SIG-M5 treated with dmso at 0.1 percent for 504 hours (cell line): Measurements from ENCODE around the gene TUFT1.
"Not testable (repeated sequence)": the region's sequence is repeated elsewhere in the genome, so short reads cannot be mapped to it uniquely, and the experiment has no call there.

Experiments
- DNase-seq: peaks from one replicate; lab custom pipeline; 2025; ENCODE audit not compliant: unreplicated experiment; lab: John Stamatoyannopoulos, UW

The TUFT1 gene

DNA sequence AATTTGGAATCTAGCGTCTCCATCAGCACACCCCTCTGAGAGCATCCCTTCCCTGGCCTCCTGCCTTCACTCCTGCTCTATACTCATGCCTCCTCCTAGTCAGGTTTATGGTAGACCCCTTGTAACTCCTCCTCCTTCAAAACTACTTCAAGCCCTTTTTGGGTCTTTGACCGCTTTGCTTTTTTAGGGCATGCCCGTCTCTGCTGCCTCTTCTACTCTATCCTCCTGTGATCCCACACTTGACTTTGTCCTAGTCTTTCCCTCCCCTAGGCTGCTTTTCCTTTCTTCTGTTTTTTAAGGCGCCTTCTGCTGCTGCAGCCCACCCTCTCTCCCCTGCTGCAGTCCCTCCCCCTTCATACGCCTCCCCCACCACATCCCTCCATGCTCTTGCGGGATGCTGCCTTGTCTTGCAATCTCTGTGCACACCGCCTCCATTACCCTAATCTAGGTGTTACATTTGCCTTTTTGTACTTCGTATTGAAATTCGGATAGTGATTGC lies 73.2 kb downstream of the TUFT1 start:
- DNase-seq, result peak; percentile 30

DNA sequence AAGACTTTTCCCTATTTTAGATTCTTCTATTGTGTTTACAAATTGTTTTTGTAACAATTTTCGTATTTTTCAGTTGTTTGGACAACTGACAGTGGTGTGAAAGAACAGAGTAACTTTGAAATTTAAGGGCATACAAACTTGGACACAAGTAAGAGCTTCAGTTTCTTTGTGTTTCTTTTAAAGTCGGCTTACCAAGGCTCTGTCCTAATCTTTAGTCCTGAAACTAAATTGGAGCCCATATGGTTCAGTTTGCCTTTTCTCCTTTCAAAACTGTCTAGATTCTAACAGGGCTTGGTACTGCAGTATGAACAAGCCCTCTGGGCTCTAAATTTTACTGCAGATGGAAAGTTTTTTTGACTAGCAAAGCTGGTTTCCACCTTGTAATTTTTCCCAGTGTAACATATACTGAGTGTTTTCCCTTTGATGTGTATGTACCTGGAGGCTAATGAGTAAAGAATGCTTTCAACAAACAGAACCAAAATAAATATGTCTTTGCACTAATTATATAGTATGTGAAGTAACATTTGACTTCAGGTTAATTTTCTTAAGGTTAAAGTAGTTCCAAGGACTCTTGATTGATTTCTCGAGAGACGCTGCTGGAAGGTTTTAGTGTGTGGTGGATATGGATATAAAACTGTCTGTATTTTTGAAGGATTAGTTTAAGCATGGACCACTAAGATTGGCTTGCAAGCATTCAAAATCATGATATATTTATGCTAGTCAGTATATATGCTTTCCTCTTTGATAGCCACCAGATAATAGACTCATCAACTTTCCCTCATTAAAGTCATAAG lies 75.8 kb downstream of the TUFT1 start:
- no peak for DNase-seq

DNA sequence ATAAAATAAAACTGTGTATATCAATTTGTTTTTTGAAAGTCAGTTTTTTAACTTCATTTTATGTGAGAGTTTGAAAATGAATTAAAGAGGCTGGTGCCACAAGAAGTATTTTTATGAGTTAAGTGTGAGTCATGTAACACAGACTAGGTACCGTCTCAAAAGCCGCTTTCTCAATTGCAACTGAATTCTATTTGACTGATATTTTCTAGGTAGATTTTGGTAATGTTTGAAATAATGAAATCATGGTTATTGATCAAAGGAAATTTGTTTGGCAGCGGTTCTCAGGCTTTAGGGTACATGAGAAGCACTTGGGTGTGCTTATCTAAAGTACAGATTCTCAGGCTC lies 76.4 kb downstream of the TUFT1 start:
- no peak for DNase-seq

DNA sequence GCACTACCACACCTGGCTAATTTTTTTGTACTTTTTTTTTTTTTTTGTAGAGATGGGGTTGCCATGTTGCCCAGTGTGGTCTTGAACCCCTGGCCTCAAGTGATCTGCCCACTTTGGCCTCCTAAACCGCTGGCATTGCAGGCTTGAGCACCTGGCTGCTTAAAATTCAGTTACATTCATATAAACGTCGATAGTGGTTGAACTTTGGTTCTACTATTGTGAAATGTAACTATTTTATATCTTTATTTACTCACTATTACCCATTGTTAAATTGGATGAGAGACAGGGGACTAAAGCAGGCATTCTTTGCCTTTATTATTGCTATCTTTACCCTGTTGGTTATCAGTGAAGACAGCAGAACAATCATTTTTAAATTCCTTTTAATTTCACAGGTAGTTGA lies 77.9 kb downstream of the TUFT1 start:
- no peak for DNase-seq

DNA sequence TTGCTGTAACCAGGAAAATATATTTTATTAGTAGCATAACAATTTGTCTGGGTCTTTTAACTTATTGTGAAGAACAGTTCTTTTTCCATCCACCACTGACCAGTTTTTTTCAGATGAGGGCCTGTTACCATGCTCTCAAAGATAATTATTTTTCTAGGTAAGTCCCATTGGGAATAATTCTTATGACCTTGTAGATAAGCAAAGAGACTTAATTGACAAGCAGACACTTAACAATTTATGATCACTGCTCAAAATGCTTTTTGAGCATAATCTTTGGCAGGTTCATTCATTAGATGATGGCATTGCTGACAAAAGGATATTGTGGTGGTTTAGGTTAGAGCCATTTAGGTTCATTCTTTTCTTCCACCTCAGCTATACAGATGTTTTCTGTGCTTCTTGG lies 78.4 kb downstream of the TUFT1 start:
- DNase-seq, result no peak

DNA sequence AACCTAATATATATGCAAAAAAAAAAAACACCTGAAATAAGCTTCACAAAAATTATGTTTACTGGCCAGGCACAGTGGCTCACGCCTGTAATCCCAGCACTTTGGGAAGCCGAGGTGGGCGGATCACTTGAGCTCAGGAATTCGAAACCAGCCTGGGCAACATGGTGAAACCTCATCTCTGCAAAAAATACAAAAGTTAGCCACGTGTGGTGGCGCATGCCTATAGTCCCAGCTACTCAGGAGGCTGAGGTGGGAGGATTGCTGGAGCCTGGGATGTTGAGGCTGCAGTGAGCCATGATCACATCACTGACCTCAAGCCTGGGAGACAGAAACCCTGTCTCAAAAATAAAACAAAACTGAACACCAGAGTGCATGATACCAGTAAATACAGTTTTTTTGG lies 78.9 kb downstream of the TUFT1 start:
- DNase-seq, result not testable (repeated sequence)

DNA sequence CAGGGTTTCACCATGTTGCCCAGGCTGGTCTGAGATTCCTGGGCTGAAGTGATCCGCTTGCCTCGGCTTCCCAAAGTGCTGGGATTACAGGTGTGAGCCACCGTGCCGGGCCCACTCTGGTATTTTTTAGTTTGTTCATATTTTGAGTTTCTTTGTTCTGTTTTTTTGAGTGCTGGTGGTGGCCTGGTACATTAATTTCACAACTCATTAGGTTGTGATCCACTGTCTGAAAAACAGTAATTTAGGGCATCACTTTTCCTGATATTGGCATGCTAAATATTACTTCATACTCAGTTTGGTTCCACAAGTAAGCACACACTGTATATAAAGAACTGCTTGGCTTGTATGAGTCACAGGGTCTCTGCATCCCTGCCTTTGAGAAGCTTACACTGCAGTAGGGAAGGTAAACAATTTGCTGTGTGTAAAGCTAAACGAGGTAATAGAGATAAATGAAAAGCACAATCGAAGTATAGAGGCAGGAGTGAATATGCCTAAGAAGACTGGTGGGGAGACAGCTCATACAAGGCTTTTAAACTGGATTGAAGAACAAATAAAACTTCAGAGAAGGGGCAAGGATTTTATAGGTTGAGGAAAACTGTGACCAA lies 79.5 kb downstream of the TUFT1 start:
- DNase-seq, result peak; percentile 44

DNA sequence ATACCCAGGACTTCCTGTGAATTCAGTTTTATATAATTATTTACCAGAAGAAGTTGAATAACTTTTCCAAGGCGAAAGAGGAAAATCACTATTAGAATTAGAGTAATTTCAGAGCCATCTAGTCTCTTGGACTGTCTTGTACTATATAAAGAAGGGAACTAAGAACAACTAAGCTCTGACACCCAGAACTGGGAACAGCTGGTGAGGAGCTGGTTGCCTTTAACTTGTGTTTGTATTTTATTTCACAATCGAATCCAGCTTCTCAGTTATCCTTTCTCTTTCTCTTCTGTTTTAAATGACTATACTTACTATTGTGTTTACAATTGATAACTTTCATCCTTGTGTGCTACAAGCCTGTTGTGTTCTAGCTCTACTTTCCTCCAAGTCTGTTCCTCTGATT lies 80.2 kb downstream of the TUFT1 start:
- DNase-seq, result peak; percentile 71

DNA sequence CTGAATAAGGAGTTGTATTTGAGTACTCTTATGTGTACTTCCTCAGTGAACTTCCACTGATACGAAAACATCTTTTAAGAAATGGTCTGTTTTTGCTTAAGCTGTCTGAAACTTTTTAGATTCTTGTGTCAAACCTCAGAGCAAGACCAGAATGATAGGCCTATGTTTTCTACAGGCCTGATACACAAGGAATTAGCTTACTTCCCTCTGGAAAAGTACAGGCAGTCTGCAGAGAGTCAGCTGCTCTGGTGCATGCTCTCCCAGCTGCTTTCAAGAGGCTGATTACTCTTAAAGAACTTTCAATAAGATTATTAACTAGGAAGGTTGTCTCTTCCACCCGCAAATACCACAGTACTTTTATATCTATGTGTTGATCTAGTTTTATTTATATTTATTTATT lies 81.2 kb downstream of the TUFT1 start:
- DNase-seq, result no peak

DNA sequence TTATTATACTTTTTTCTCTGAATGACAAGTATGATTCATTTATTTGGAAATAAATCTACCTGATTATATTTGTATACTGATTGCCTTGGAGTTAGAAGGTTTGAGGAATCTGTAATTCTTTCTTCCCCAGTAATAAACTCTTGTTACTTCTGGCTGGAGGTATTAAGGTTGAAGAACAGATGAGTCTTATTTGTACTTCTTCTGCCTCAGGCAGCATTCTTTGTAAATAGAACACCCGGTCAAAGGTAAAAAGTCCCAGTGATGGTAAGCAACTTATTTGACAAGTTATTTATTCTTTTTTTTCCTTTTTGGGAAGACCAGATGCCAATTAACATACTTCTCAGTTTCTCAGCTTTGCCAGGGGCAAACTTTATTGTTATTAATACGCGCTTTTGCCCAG lies 84.7 kb downstream of the TUFT1 start:
- DNase-seq, result peak; percentile 25

DNA sequence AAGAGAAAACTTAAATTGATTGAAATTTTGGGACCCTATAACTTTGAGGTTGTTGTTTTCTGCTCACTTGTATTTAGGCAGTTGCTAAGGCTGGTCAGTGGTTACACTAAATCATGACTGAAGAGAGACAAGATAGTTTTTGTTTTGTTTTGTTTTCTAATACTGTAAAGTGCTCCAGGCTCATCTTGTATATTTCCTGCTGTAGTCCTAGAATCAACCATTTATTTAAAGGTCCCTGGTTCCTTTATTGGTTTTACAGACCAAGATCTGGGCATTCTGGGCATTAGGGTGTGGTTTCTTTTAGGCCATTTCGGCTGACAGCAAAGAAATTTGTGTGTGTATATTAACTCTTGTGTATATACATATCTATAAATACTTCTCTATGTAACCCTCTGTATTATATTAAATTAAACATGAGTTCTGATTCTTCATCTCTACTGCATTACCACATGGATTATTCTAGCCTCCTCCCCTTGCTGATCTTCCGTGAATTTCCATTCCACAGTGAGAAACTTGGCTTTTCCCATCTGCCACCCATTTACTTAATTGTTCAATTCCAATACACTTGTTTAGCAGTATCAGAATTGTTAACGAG lies 86.7 kb downstream of the TUFT1 start:
- no peak for DNase-seq

DNA sequence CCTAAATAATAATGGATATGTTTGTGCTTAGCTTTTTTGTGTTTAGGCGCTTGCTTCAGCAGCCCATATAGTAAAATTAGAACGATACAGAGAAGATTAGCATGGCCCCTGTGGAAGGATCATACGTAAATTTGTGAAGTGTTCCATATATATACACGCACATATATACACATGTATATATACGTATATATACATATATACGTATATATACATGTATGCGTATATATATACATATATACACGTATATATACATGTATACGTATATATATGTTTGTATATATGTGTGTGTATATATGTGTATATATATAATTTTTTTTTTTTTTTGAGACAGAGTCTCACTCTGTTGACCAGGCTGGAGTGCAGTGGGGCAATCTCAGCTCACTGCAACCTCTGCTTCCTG lies 89.2 kb downstream of the TUFT1 start:
- no peak for DNase-seq
